MM.1S (cell line): ENCODE measurements around the gene SH3TC1.

Source experiments
- DNase-seq: peaks from one replicate; pipeline ENCODE4 v3.0.0-alpha.2; 2015
- H2AFZ ChIP-seq: fragments of 300-600 bp; sonication (generic); 2 replicates; pipeline ENCODE4 v1.6.0; 2016; ENCODE audit warnings: antibody characterized with exemption, low read length
- H3F3A ChIP-seq: fragments of 300-600 bp; sonication (generic); 2 replicates; pipeline ENCODE4 v1.6.1; 2016; ENCODE audit warnings: mild to moderate bottlenecking, antibody characterized with exemption, low read length, moderate library complexity, mixed read lengths; ENCODE audit not compliant: insufficient read depth
- H3K27ac ChIP-seq: fragments of 300-600 bp; sonication (generic); 2 replicates; pipeline ENCODE4 v1.5.1; 2016; ENCODE audit warnings: mild to moderate bottlenecking, low read length
- H3K27me3 ChIP-seq: fragments of 300-600 bp; sonication (generic); replicated peaks from 2 replicates; pipeline ENCODE4 v1.6.0; 2016; ENCODE audit warnings: low read length; ENCODE audit not compliant: insufficient read depth
- H3K36me3 ChIP-seq: fragments of 300-600 bp; sonication (generic); replicated peaks from 2 replicates; pipeline ENCODE4 v1.6.1; 2016; ENCODE audit warnings: mild to moderate bottlenecking, low read length, mixed read lengths; ENCODE audit not compliant: insufficient read depth
- H3K4me1 ChIP-seq: fragments of 300-600 bp; sonication (generic); 2 replicates; pipeline ENCODE4 v1.6.1; 2016; ENCODE audit warnings: low read length, mixed read lengths
- H3K4me2 ChIP-seq: fragments of 300-600 bp; sonication (generic); 2 replicates; pipeline ENCODE4 v1.6.0; 2016; ENCODE audit warnings: low read depth, low read length
- H3K4me3 ChIP-seq: fragments of 300-600 bp; sonication (generic); 2 replicates; pipeline ENCODE4 v1.5.1; 2016; ENCODE audit warnings: low read length, mixed read lengths
- H3K79me2 ChIP-seq: fragments of 300-600 bp; sonication (generic); 2 replicates; pipeline ENCODE4 v1.6.1; 2016; ENCODE audit warnings: mixed run types, low read length, mixed read lengths
- H3K9ac ChIP-seq: fragments of 300-600 bp; sonication (generic); 2 replicates; pipeline ENCODE4 v1.6.1; 2016; ENCODE audit warnings: low read length, mixed read lengths
- H3K9me2 ChIP-seq: fragments of 300-600 bp; sonication (generic); replicated peaks from 2 replicates; pipeline ENCODE4 v1.6.1; 2016; ENCODE audit warnings: mild to moderate bottlenecking, low read length, mixed read lengths; ENCODE audit not compliant: insufficient read depth
- H3K9me3 ChIP-seq: fragments of 300-600 bp; sonication (generic); replicated peaks from 2 replicates; pipeline ENCODE4 v1.6.1; 2016; ENCODE audit warnings: mild to moderate bottlenecking, low read length, mixed read lengths; ENCODE audit not compliant: insufficient read depth
- H4K20me1 ChIP-seq: fragments of 300-600 bp; sonication (generic); 2 replicates; pipeline ENCODE4 v1.6.1; 2016; ENCODE audit warnings: mild to moderate bottlenecking, low read length, moderate library complexity, mixed read lengths; ENCODE audit not compliant: insufficient read depth
- CTCF ChIP-seq: fragments of 300-600 bp; sonication (generic); IDR thresholded peaks from 2 replicates; pipeline ENCODE4 v1.5.1; 2016; ENCODE audit warnings: antibody characterized with exemption, low read length, mixed read lengths
- EZH2 ChIP-seq: fragments of 300-600 bp; sonication (generic); optimal IDR thresholded peaks from 2 replicates; pipeline ENCODE3; 2017; ENCODE audit warnings: low read depth, mild to moderate bottlenecking, antibody characterized with exemption, low read length, mixed read lengths
- EZH2phosphoT487 ChIP-seq: fragments of 300-600 bp; sonication (generic); IDR thresholded peaks from 2 replicates; pipeline ENCODE4 v1.6.1; 2018; ENCODE audit warnings: antibody characterized with exemption, low read length

SH3TC1 gene

GRCh38 chr4:8285976-8286718 is 87.1 kb downstream of the SH3TC1 start:
- Histone ChIP-seq H3K4me2 (no peak overlapping the region), H3K4me1 (no peaks in the 10 kb centered on the region), H3K9ac (no peak overlapping the region)

GRCh38 chr4:8286719-8287342 is 87.7 kb downstream of the SH3TC1 start:
- no peaks in the 10 kb centered on the region for H3K4me1 ChIP-seq

More at GRCh38 chr4:8285976-8286718, 87.1 kb downstream of the SH3TC1 start:
- H2AFZ ChIP-seq: no peak overlapping the region
- no peaks in the 10 kb centered on the region for H3K9me3 ChIP-seq
- no peaks in the 10 kb centered on the region for H3F3A ChIP-seq
- no peaks in the 10 kb centered on the region for H3K36me3 ChIP-seq
- H3K9me2 ChIP-seq: no peaks in the 10 kb centered on the region
- H4K20me1 ChIP-seq: no peaks in the 10 kb centered on the region
- peaks cover 93% of the 10 kb centered on the region for H3K27me3 ChIP-seq
- no peak overlapping the region for H3K27ac ChIP-seq
- H3K4me3 ChIP-seq: no peak overlapping the region
- TF ChIP-seq EZH2 (no peak), CTCF (no peak), EZH2phosphoT487 (no peak)
- H3K79me2 ChIP-seq: no peaks in the 10 kb centered on the region
- DNase-seq: no peak

GRCh38 chr4:8287343-8288280 is 88.5 kb downstream of the SH3TC1 start:
- Histone ChIP-seq H3K9me3 (no peaks in the 10 kb centered on the region), H3K4me3 (no peak overlapping the region), H3K9ac (no peak overlapping the region), H3K9me2 (no peaks in the 10 kb centered on the region), H2AFZ (no peak overlapping the region), H3K79me2 (no peaks in the 10 kb centered on the region), H4K20me1 (no peaks in the 10 kb centered on the region), H3F3A (no peaks in the 10 kb centered on the region), H3K4me2 (no peak overlapping the region), H3K36me3 (no peaks in the 10 kb centered on the region), H3K4me1 (no peaks in the 10 kb centered on the region), H3K27ac (no peak overlapping the region), H3K27me3 (peaks cover 91% of the 10 kb centered on the region)
- TF ChIP-seq EZH2phosphoT487 (no peak), EZH2 (no peak), CTCF (no peak)
- DNase-seq: no peak

More at GRCh38 chr4:8286719-8287342, 87.7 kb downstream of the SH3TC1 start:
- no peak overlapping the region for H3K4me3 ChIP-seq
- no peaks in the 10 kb centered on the region for H3K79me2 ChIP-seq
- no peaks in the 10 kb centered on the region for H3K9me3 ChIP-seq
- H3K4me2 ChIP-seq: no peak overlapping the region
- peaks cover 91% of the 10 kb centered on the region for H3K27me3 ChIP-seq
- H4K20me1 ChIP-seq: no peaks in the 10 kb centered on the region
- no peak overlapping the region for H3K9ac ChIP-seq
- H3K36me3 ChIP-seq: no peaks in the 10 kb centered on the region
- no peak overlapping the region for H2AFZ ChIP-seq
- no peak for DNase-seq
- TF ChIP-seq EZH2 (no peak), CTCF (no peak), EZH2phosphoT487 (no peak)
- no peak overlapping the region for H3K27ac ChIP-seq
- no peaks in the 10 kb centered on the region for H3K9me2 ChIP-seq
- H3F3A ChIP-seq: no peaks in the 10 kb centered on the region
